ENCODE data around the gene CALHM2. TPM values are rescaled to one million over a fixed set of nuclear protein-coding genes. Genes with fewer than 3 reads are reported as not detected.

CALHM2 gene
- total and polyA plus RNA-seq, 2 donors (not counting 3 experiments of a cell fraction or from before 2014, with no cell fraction given): 32.1 to 38.4 TPM

- ChIA-PET POLR2A (no interaction called here), CTCF (no interaction called here)
- FAIRE-seq (no peak), DNase-seq (ENCODE audit: low read depth, low spot score) (no peak)
- no peak for TF ChIP-seq JUN (IDR thresholded peaks at IDR 0.05; ENCODE audit: borderline replicate concordance, insufficient read depth, insufficient read length, low read depth)
- no peak for TF ChIP-seq POLR2A (IDR thresholded peaks at IDR 0.05; ENCODE audit: low read depth, low read length)
- TF ChIP-seq MYC (IDR thresholded peaks at IDR 0.05; ENCODE audit: low read depth, low read length): no peak
- no peak for TF ChIP-seq POLR2AphosphoS5 (IDR thresholded peaks at IDR 0.05; ENCODE audit: insufficient read depth, low read depth, low read length)
- no peak overlapping the region for H3K9ac ChIP-seq (replicated peaks; ENCODE audit: extremely low read depth, insufficient read depth, low read length)
- H3K27ac ChIP-seq (ENCODE audit: insufficient read depth, low read depth, low read length): no peak overlapping the region
- H3K36me3 ChIP-seq (ENCODE audit: control insufficient read depth in 2 of 2, extremely low read depth in 1 of 2, insufficient read depth in 2 of 2, low read length in 2 of 2): no peaks in the 10 kb centered on the region
- H2AFZ ChIP-seq (ENCODE audit: low read depth, low read length): no peak overlapping the region
- intact Hi-C loops (cut with micrococcal nuclease) (no loop called here), dilution Hi-C loops (cut with MboI; ENCODE audit: extremely low pct_ligation_motif_present, low sequenced_read_pairs) (no loop called here)
- no TSS peak for BruUV-seq (replicated peaks)
- no peaks in the 10 kb centered on the region for H3K79me2 ChIP-seq (ENCODE audit: control insufficient read depth, insufficient read depth, low read length)
- H3K9me3 ChIP-seq (replicated peaks; ENCODE audit: control insufficient read depth, insufficient read depth, low read length): no peaks in the 10 kb centered on the region
- H3K4me2 ChIP-seq (ENCODE audit: insufficient read depth, low read length): no peak overlapping the region
- H3K4me1 ChIP-seq (ENCODE audit: control insufficient read depth, extremely low read depth, insufficient read depth, low read length): peaks cover 5% of the 10 kb centered on the region
- no peaks in the 10 kb centered on the region for H4K20me1 ChIP-seq (replicated peaks; ENCODE audit: control insufficient read depth, extremely low read depth, insufficient read depth, low read length)
- H3K9me1 ChIP-seq (replicated peaks; ENCODE audit: control insufficient read depth, extremely low read depth, insufficient read depth, low read length): no peaks in the 10 kb centered on the region
- no peaks in the 10 kb centered on the region for H3K27me3 ChIP-seq (ENCODE audit: control insufficient read depth in 2 of 2, insufficient read depth in 2 of 2, low read length in 2 of 2)
- no peak overlapping the region for H3K4me3 ChIP-seq (replicated peaks in 1 of 3; ENCODE audit: insufficient read depth in 1 of 3, low read depth in 1 of 3, low read length in 3 of 3)
These were observed 5.1 kb upstream of the CALHM2 start for GRCh38 chr10:103457176-103457712.

- CTCF ChIA-PET: no interaction called here
- no peak for DNase-seq (ENCODE audit: low read depth, low spot score)
- no TSS peak for BruUV-seq (replicated peaks)
These were observed 4.0 kb upstream of the CALHM2 start for GRCh38 chr10:103456074-103456660.

More at GRCh38 chr10:103456074-103456660, 4.0 kb upstream of the CALHM2 start:
- no peaks in the 10 kb centered on the region for H3K9me1 ChIP-seq (replicated peaks; ENCODE audit: control insufficient read depth, extremely low read depth, insufficient read depth, low read length)
- H3K27ac ChIP-seq (ENCODE audit: insufficient read depth, low read depth, low read length): no peak overlapping the region
- H2AFZ ChIP-seq (ENCODE audit: low read depth, low read length): no peak overlapping the region
- intact Hi-C loops (cut with micrococcal nuclease): no loop called here
- TF ChIP-seq POLR2AphosphoS5 (IDR thresholded peaks at IDR 0.05; ENCODE audit: insufficient read depth, low read depth, low read length) (no peak), JUN (IDR thresholded peaks at IDR 0.05; ENCODE audit: borderline replicate concordance, insufficient read depth, insufficient read length, low read depth) (no peak), MYC (IDR thresholded peaks at IDR 0.05; ENCODE audit: low read depth, low read length) (no peak), FOS (IDR thresholded peaks at IDR 0.05; ENCODE audit: borderline replicate concordance, insufficient read depth, low read length) (no peak), EZH2 (IDR thresholded peaks at IDR 0.05; ENCODE audit: borderline replicate concordance, low read depth, low read length, severe bottlenecking) (no peak), MAX (IDR thresholded peaks at IDR 0.05; ENCODE audit: insufficient read depth, insufficient read length) (no peak)
- peaks cover 12% of the 10 kb centered on the region for H3K4me1 ChIP-seq (ENCODE audit: control insufficient read depth, extremely low read depth, insufficient read depth, low read length)
- no peaks in the 10 kb centered on the region for H3K27me3 ChIP-seq (ENCODE audit: control insufficient read depth in 2 of 2, insufficient read depth in 2 of 2, low read length in 2 of 2)
- POLR2A ChIA-PET: no interaction called here
- no peak overlapping the region for H3K4me2 ChIP-seq (ENCODE audit: insufficient read depth, low read length)
- FAIRE-seq: no peak
- no peaks in the 10 kb centered on the region for H3K79me2 ChIP-seq (ENCODE audit: control insufficient read depth, insufficient read depth, low read length)
- no peak overlapping the region for H3K9ac ChIP-seq (replicated peaks; ENCODE audit: extremely low read depth, insufficient read depth, low read length)
- no peaks in the 10 kb centered on the region for H3K9me3 ChIP-seq (replicated peaks; ENCODE audit: control insufficient read depth, insufficient read depth, low read length)
- dilution Hi-C loops (cut with MboI; ENCODE audit: extremely low pct_ligation_motif_present, low sequenced_read_pairs): no loop called here
- H3K36me3 ChIP-seq (ENCODE audit: control insufficient read depth in 2 of 2, extremely low read depth in 1 of 2, insufficient read depth in 2 of 2, low read length in 2 of 2): no peaks in the 10 kb centered on the region
- H4K20me1 ChIP-seq (replicated peaks; ENCODE audit: control insufficient read depth, extremely low read depth, insufficient read depth, low read length): no peaks in the 10 kb centered on the region
- H3K4me3 ChIP-seq (replicated peaks in 1 of 3; ENCODE audit: insufficient read depth in 1 of 3, low read depth in 1 of 3, low read length in 3 of 3): no peak overlapping the region

All from endothelial cell of umbilical vein (primary cell).